SU-DHL-6 (cell line): ENCODE data around the gene ACBD6.

ENCODE experiments used
- H2AFZ ChIP-seq: fragments of 200-600 bp; sonication (generic); 2 replicates; pipeline ENCODE4 v1.6.1; 2014; ENCODE audit warnings: low read depth, mild to moderate bottlenecking, moderate library complexity, mixed read lengths, antibody characterized with exemption, low read length; ENCODE audit not compliant: severe bottlenecking
- H3F3A ChIP-seq: fragments of 200-600 bp; shearing (Covaris generic); 2 replicates; pipeline ENCODE4 v1.6.0; 2016; ENCODE audit warnings: antibody characterized with exemption, mild to moderate bottlenecking; ENCODE audit not compliant: insufficient read depth
- H3K27ac ChIP-seq: fragments of 200-600 bp; sonication (generic); 2 replicates; pipeline ENCODE4 v1.5.1; 2016; ENCODE audit warnings: low read depth, mild to moderate bottlenecking, low read length, moderate library complexity, mixed read lengths
- H3K27me3 ChIP-seq: fragments of 200-600 bp; sonication (generic), shearing (Covaris generic); 2 replicates; pipeline ENCODE4 v1.6.0; 2014; ENCODE audit warnings: mild to moderate bottlenecking, low read length
- H3K36me3 ChIP-seq: fragments of 200-600 bp; sonication (generic); 2 replicates; pipeline ENCODE4 v1.6.1; 2014; ENCODE audit warnings: mild to moderate bottlenecking, low read length, mixed read lengths
- H3K4me2 ChIP-seq: fragments of 300-600, 200-600 bp; shearing (Covaris generic), sonication (generic); 2 replicates; pipeline ENCODE4 v1.6.0; 2014; ENCODE audit warnings: low read length, low read depth, mild to moderate bottlenecking; ENCODE audit not compliant: poor library complexity, severe bottlenecking
- H3K4me3 ChIP-seq: fragments of 200-600 bp; sonication (generic); 2 replicates; pipeline ENCODE4 v1.5.1; 2014; ENCODE audit warnings: antibody characterized with exemption, low read length, mild to moderate bottlenecking, mixed read lengths; ENCODE audit not compliant: insufficient read depth, poor library complexity, severe bottlenecking
- H3K79me2 ChIP-seq: fragments of 200-600 bp; sonication (generic); 2 replicates; pipeline ENCODE4 v1.6.1; 2014; ENCODE audit warnings: mild to moderate bottlenecking, low read length, moderate library complexity; ENCODE audit not compliant: insufficient read depth
- H3K9ac ChIP-seq: fragments of 200-600 bp; sonication (generic); 2 replicates; pipeline ENCODE4 v1.7.0; 2014; ENCODE audit warnings: mild to moderate bottlenecking, low read length
- H3K9me2 ChIP-seq: fragments of 200-600 bp; sonication (generic); replicated peaks from 2 replicates; pipeline ENCODE4 v1.6.1; 2014; ENCODE audit warnings: low read length; ENCODE audit not compliant: insufficient read depth
- H3K9me3 ChIP-seq: fragments of 200-600 bp; sonication (generic); 2 replicates; pipeline ENCODE4 v1.6.1; 2014; ENCODE audit warnings: low read length, mixed read lengths; ENCODE audit not compliant: insufficient read depth
- H4K20me1 ChIP-seq: fragments of 200-600 bp; sonication (generic); 2 replicates; pipeline ENCODE4 v1.6.1; 2014; ENCODE audit warnings: low read depth, mild to moderate bottlenecking, antibody characterized with exemption, low read length, moderate library complexity, mixed read lengths
- EZH2phosphoT487 ChIP-seq: fragments of 200-600 bp; sonication (generic), shearing (Covaris generic); conservative IDR thresholded peaks from 2 replicates; pipeline ENCODE4 v1.6.1; 2018; ENCODE audit warnings: mild to moderate bottlenecking, antibody characterized with exemption, low read length, moderate library complexity, mixed read lengths
- TF ChIP-seq, protein P1 (sequence below): fragments of 200-600 bp; sonication (generic); IDR thresholded peaks from one replicate; pipeline ENCODE4 v1.5.1; 2017; ENCODE audit warnings: antibody characterized with exemption, mild to moderate bottlenecking, low read length, moderate library complexity; ENCODE audit not compliant: insufficient read depth, poor library complexity, severe bottlenecking

The ACBD6 gene

DNA sequence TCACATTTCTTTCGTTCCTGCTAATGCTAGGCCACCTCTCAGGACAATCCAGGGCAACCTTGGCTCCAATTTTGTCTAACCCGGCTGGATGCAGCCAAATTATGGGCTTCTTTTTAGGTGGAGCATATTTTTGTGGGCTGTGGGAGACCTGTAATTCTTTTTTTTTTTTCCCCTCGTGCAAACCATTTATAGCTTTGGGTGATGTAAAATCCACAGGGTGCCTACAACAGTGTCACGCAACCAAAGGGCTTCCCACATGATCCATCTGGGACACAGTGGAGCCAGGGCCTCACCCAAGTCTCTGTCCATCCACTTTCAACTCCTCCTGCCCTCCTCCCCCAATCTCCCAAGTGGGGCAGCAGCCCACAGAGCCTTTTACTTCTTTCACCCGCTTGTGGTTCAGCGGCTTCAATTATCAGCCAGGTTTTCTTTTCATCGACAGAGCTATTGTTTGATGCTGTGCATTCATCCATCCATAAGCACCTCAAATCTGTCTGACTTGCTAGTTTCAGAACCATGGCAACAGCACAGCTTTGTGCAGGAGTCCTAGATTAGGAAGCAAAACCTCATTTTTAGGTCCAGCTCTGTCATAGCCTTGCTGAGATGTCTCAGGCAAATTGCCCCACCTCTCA lies 46.4 kb upstream of the ACBD6 start:
- no peak overlapping the region for H3K27ac ChIP-seq
- no peaks in the 10 kb centered on the region for H3F3A ChIP-seq
- no peak overlapping the region for H3K4me2 ChIP-seq
- no peaks in the 10 kb centered on the region for H3K9me3 ChIP-seq
- no peaks in the 10 kb centered on the region for H3K9me2 ChIP-seq
- no peak overlapping the region for H3K4me3 ChIP-seq
- H2AFZ ChIP-seq, result no peak overlapping the region
- no peak for TF ChIP-seq EZH2phosphoT487
- TF ChIP-seq, protein P1, sequence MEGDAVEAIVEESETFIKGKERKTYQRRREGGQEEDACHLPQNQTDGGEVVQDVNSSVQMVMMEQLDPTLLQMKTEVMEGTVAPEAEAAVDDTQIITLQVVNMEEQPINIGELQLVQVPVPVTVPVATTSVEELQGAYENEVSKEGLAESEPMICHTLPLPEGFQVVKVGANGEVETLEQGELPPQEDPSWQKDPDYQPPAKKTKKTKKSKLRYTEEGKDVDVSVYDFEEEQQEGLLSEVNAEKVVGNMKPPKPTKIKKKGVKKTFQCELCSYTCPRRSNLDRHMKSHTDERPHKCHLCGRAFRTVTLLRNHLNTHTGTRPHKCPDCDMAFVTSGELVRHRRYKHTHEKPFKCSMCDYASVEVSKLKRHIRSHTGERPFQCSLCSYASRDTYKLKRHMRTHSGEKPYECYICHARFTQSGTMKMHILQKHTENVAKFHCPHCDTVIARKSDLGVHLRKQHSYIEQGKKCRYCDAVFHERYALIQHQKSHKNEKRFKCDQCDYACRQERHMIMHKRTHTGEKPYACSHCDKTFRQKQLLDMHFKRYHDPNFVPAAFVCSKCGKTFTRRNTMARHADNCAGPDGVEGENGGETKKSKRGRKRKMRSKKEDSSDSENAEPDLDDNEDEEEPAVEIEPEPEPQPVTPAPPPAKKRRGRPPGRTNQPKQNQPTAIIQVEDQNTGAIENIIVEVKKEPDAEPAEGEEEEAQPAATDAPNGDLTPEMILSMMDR, result no peak
- H4K20me1 ChIP-seq, result no peaks in the 10 kb centered on the region
- H3K36me3 ChIP-seq, result no peaks in the 10 kb centered on the region
- H3K27me3 ChIP-seq, result no peaks in the 10 kb centered on the region
- H3K79me2 ChIP-seq, result no peaks in the 10 kb centered on the region
- H3K9ac ChIP-seq, result no peak overlapping the region

DNA sequence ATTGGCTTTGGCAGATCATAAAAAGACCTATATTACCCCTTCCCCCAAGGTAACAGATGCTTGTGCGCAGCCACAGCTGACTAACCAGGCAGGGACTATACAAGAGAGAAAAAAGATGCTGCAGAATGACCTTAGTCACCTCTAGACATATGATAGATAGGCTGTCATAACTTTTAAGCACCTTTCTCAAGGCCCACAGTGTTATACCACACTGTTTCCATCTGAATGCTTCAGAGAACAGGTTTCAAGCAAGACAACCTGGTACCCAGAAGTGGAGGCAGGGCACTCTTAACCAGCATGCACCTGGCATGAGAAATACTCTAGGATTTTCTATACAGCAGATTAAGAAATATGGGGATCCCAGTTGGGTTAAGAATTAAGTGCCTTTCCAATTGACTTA lies 43.6 kb upstream of the ACBD6 start:
- no peak overlapping the region for H3K4me3 ChIP-seq
- no peaks in the 10 kb centered on the region for H3F3A ChIP-seq
- no peak overlapping the region for H3K27ac ChIP-seq
- no peaks in the 10 kb centered on the region for H4K20me1 ChIP-seq
- no peaks in the 10 kb centered on the region for H3K27me3 ChIP-seq
- TF ChIP-seq, protein P1, result no peak
- TF ChIP-seq EZH2phosphoT487, result no peak
- H3K36me3 ChIP-seq, result no peaks in the 10 kb centered on the region
- H3K9me2 ChIP-seq, result no peaks in the 10 kb centered on the region
- no peaks in the 10 kb centered on the region for H3K79me2 ChIP-seq
- no peak overlapping the region for H2AFZ ChIP-seq
- H3K9ac ChIP-seq, result no peak overlapping the region
- H3K9me3 ChIP-seq, result no peaks in the 10 kb centered on the region
- H3K4me2 ChIP-seq, result no peak overlapping the region

DNA sequence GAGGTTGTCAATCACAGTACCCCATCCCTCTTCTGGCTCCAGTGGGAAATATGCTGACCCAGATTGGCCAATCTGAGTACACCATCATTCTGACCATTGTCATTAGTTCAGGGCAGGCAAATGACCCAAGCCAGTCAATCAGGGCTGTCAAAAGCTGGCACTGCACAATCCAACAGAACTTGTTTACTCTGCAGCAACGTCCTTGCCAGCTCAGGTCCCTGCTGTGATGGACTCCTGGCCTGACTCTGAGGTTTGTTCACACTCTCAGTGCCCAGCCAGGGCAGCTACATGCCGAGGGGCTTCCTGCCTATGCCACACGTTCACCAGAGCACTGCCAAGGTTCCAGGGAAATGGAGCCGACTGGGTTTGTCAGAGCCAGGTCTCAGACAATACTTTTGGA lies 41.7 kb upstream of the ACBD6 start:
- TF ChIP-seq, protein P1, result no peak
- TF ChIP-seq EZH2phosphoT487, result no peak
- no peaks in the 10 kb centered on the region for H3K9me3 ChIP-seq
- H3K36me3 ChIP-seq, result no peaks in the 10 kb centered on the region
- H3K4me2 ChIP-seq, result no peak overlapping the region
- H3K4me3 ChIP-seq, result no peak overlapping the region
- no peaks in the 10 kb centered on the region for H3K9me2 ChIP-seq
- no peaks in the 10 kb centered on the region for H3K79me2 ChIP-seq
- H3K27me3 ChIP-seq, result no peaks in the 10 kb centered on the region
- no peaks in the 10 kb centered on the region for H3F3A ChIP-seq
- H4K20me1 ChIP-seq, result no peaks in the 10 kb centered on the region
- no peak overlapping the region for H3K27ac ChIP-seq
- no peak overlapping the region for H2AFZ ChIP-seq
- H3K9ac ChIP-seq, result no peak overlapping the region

DNA sequence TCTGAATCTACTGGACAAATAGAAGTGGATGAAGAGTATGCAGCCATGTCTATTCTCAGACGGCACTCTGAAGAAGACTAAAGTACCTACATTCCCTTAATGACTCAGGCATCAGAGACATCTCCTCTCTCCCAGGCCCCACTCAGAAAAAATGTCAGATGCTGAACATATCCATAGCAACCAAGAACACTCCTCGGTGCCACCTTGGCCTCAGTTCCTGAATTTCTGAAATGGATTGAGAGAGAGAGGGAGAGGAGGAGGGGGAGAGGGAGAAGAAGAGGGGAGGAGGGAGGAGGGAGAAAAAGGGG lies 40.4 kb upstream of the ACBD6 start:
- no peak overlapping the region for H2AFZ ChIP-seq
- H3K79me2 ChIP-seq, result no peaks in the 10 kb centered on the region
- no peak for TF ChIP-seq EZH2phosphoT487
- TF ChIP-seq, protein P1, result no peak
- H3K9me3 ChIP-seq, result no peaks in the 10 kb centered on the region
- no peaks in the 10 kb centered on the region for H3F3A ChIP-seq
- H3K4me2 ChIP-seq, result no peak overlapping the region
- H3K27me3 ChIP-seq, result no peaks in the 10 kb centered on the region
- H4K20me1 ChIP-seq, result no peaks in the 10 kb centered on the region
- no peak overlapping the region for H3K4me3 ChIP-seq
- no peak overlapping the region for H3K27ac ChIP-seq
- H3K9me2 ChIP-seq, result no peaks in the 10 kb centered on the region
- no peak overlapping the region for H3K9ac ChIP-seq
- no peaks in the 10 kb centered on the region for H3K36me3 ChIP-seq
